ENCODE measurements around the gene CCDC120. TPM values are rescaled to one million over a fixed set of nuclear protein-coding genes. Genes with fewer than 3 reads are reported as not detected.
A peak's percentile ranks its signal among the peaks of the same experiment; 100 is the strongest.

CCDC120 gene
- total RNA-seq, 1 donor from 2014 or later = 8.9 TPM

DNA sequence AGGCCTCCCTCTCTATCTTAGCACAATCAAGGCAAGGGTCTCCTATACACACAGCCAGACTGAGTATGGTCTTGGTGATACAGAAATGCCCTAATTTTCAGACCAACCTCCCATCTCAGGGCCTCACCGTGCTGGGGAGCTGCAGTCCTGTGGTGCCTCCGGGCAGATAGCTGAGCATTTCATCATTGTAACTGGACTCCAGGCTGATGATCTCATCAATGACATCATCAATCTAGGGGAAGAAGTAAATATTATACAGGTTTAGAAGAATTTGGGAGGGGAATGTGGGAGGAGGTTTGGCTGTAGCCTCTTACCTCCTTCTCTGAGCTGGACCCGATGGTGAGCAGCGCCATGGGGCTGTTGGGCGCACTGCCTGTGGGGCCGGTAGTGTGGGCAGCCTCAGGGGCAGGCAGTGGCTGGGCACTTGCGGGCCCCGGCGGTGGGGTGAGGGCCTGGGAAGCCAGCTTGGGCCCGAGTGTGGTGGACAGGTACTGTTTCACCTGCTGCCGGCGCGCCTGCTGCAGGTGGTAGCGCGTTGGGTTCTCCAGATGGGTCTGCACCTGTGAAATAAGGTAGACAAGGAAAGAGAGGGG is 20.8 kb upstream of the CCDC120 start:
- ATAC-seq (ENCODE audit: low read depth) (no peak), DNase-seq (no peak)
- Mint-ChIP-seq H3K27ac (no peak overlapping the region), H3K4me1 (peaks cover 36% of the 10 kb centered on the region), H3K4me3 (no peak overlapping the region), H3K9me3 (no peaks in the 10 kb centered on the region), H3K36me3 (ENCODE audit: low read depth) (peaks cover 43% of the 10 kb centered on the region), H3K27me3 (no peaks in the 10 kb centered on the region)
- intact Hi-C loops (cut with micrococcal nuclease) = no loop called here
- ChIA-PET POLR2A (interaction anchor here (0.6 to 1.1 kb wide), 2 partner anchors 38 to 66 kb away, joined by 3 to 5 read pairs; no protein-coding TSS in a partner anchor), CTCF (no interaction called here)
- TF ChIP-seq, protein P1, sequence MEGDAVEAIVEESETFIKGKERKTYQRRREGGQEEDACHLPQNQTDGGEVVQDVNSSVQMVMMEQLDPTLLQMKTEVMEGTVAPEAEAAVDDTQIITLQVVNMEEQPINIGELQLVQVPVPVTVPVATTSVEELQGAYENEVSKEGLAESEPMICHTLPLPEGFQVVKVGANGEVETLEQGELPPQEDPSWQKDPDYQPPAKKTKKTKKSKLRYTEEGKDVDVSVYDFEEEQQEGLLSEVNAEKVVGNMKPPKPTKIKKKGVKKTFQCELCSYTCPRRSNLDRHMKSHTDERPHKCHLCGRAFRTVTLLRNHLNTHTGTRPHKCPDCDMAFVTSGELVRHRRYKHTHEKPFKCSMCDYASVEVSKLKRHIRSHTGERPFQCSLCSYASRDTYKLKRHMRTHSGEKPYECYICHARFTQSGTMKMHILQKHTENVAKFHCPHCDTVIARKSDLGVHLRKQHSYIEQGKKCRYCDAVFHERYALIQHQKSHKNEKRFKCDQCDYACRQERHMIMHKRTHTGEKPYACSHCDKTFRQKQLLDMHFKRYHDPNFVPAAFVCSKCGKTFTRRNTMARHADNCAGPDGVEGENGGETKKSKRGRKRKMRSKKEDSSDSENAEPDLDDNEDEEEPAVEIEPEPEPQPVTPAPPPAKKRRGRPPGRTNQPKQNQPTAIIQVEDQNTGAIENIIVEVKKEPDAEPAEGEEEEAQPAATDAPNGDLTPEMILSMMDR (IDR thresholded peaks at IDR 0.05) = no peak

DNA sequence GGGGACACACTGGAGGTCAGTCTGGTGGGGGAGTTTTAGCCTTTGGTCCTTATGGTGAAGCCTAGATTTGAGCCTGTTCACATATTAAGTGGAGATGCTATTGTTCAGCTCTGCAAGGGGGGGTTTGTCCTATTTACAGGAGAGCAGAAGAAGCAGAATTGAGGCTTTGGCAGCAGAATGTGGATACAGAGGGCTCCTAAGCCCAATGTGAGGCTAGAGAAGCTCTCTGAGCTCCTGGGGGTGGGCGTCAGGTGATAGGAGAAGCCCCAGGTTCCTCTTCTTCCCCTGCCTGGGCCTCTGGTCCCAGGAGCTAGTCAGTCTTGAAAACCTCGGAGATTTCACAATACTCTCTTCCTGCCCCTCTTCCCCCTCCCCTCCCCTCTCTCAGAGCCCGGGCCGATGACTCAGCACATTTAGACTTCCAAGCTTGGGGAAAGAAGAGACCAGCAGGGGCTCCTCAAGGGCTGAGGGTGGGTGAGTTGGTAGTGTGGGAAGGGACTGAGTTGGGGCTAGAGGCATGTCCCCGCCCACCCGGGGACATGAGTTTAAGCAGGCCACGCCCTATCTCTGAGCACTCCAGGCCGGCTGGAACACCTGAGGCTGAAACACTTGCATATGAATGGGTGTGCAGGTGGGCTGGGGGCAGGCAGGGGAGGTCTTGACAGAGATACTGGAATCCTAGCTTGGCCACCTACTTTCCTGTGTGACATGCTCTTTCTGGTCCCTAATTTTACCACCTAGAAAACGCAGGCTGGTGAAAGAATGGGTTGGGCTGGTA is 19.0 kb upstream of the CCDC120 start:
- H3K36me3 Mint-ChIP-seq (ENCODE audit: low read depth) = peaks cover 25% of the 10 kb centered on the region
- peak overlapping the region; percentile 53 for H3K27ac Mint-ChIP-seq
- TF ChIP-seq, protein P1 (IDR thresholded peaks at IDR 0.05) = no peak
- DNase-seq = no peak
- H3K4me1 Mint-ChIP-seq = peaks cover 33% of the 10 kb centered on the region
- H3K27me3 Mint-ChIP-seq = no peaks in the 10 kb centered on the region
- ChIA-PET CTCF (no interaction called here), POLR2A (interaction anchor here (0.6 to 0.9 kb wide), 4 partner anchors 37 to 1484 kb away, joined by 3 to 5 read pairs (median 4); partner anchors contain the start of genes GRIPAP1 and PLP2)
- no peaks in the 10 kb centered on the region for H3K9me3 Mint-ChIP-seq
- no peak for ATAC-seq (ENCODE audit: low read depth)
- intact Hi-C loops (cut with micrococcal nuclease) = loop anchor here (10.0 kb wide), 1 partner anchor 365 kb away; no protein-coding TSS in a partner anchor
- no peak overlapping the region for H3K4me3 Mint-ChIP-seq

DNA sequence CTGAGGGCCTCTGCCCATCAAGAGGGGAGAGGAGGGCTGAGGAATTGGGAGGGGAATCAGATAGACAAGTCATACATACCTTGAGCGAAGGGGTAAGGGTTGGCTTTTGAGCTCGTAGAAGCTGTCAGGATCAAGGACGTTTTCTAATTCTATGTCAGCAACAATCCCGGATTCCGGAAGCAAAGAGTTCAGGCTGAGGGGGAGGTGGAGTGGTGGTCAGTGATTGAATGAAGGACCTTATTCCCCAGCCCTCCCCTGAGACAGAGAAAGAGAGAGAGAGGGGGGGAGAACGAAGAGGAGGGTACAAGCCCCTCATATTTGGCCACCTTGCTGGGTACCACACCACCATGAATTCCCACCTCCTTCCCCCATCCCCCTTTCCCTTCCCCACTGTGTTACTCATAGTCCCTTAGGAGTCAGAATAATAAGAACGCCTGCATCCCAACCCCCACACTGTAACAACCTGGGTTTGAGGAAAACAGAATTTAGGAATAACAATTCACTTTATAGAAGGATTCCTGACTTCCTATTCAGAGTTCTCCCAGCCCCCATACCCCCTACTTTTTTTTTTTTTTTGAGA is 18.3 kb upstream of the CCDC120 start:
- DNase-seq = no peak
- Mint-ChIP-seq H3K4me1 (peaks cover 33% of the 10 kb centered on the region), H3K9me3 (no peaks in the 10 kb centered on the region), H3K36me3 (ENCODE audit: low read depth) (peaks cover 24% of the 10 kb centered on the region), H3K4me3 (no peak overlapping the region), H3K27ac (peak overlapping the region; percentile 53), H3K27me3 (no peaks in the 10 kb centered on the region)
- POLR2A ChIA-PET = interaction anchor here (0.6 to 0.8 kb wide), 3 partner anchors 52 to 1484 kb away, joined by 3 to 5 read pairs (median 4); partner anchors contain the start of gene PLP2
- TF ChIP-seq, protein P1 (IDR thresholded peaks at IDR 0.05) = no peak
- CTCF ChIA-PET = no interaction called here
- no peak for ATAC-seq (ENCODE audit: low read depth)
- intact Hi-C loops (cut with micrococcal nuclease) = loop anchor here (10.0 kb wide), 1 partner anchor 366 kb away; no protein-coding TSS in a partner anchor

DNA sequence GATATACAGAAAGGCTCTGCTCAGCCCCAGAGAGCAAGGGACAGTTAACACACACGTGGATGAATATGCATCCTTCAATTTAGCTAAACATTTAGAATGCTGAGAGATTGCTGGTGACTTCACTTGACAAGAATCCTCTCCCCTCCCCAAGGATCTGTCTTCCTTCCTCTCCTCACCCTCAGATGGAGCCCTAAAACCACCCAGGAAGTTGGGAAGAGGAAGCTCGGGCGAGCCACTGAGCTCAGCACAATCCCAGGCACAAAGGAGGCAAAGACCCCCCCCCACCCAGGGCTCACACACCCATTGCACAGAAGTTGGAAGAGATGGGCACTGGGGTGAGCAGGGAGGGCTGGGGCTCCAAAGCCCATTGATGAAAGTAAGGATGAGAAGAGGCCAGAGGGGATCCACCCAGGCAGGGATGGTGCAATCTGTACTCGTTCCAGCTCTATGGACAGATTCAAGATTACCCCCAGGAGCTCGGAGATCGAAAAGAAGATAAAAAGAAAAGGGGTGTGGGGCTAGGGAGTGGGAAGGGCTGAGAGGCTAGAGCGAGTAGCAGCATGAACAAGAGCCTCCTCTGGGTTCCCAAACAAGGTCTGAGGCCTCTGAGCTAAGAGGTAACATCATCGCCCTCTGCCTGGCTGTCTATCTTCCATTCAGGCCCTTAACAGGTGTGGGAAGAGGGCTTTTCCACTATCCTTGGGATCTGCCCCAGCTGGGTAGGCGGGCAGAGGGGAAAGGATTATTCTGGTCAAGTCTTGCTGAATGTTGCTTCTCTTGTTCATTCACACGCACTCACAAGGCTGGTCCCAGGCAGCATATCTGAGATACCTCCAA is 16.8 kb upstream of the CCDC120 start:
- DNase-seq = no peak
- Mint-ChIP-seq H3K27me3 (no peaks in the 10 kb centered on the region), H3K9me3 (no peaks in the 10 kb centered on the region), H3K27ac (peak overlapping the region; percentile 85), H3K4me3 (peak overlapping the region; percentile 89), H3K36me3 (ENCODE audit: low read depth) (peaks cover 24% of the 10 kb centered on the region), H3K4me1 (peaks cover 33% of the 10 kb centered on the region)
- no peak for ATAC-seq (ENCODE audit: low read depth)
- TF ChIP-seq, protein P1 (IDR thresholded peaks at IDR 0.05) = no peak
- CTCF ChIA-PET = interaction anchor here (0.9 to 2.4 kb wide), 3 partner anchors 70 to 394 kb away, joined by 3 to 8 read pairs (median 3); partner anchors contain the start of gene KCND1
- POLR2A ChIA-PET = interaction anchor here (0.8 to 4.1 kb wide), 13 partner anchors 11 to 241 kb away, joined by 3 to 39 read pairs (median 3); partner anchors contain the start of genes GRIPAP1, HDAC6, KCND1 and OTUD5
- intact Hi-C loops (cut with micrococcal nuclease) = loop anchor here (10.0 kb wide), 1 partner anchor 367 kb away; no protein-coding TSS in a partner anchor

Measured in activated B cell treated with CpG ODN at 0.5 μM for 24 hours (primary cell).